ENCODE results near the gene KCNJ11.

Gene KCNJ11

GRCh38 chr11:17379383-17380180 is 8.9 kb downstream of the KCNJ11 start:
- no peak for TF ChIP-seq CTCF (IDR thresholded peaks at IDR 0.05)
- Histone ChIP-seq H3K36me3 (no peaks in the 10 kb centered on the region), H3K27me3 (no peaks in the 10 kb centered on the region), H3K27ac (no peak overlapping the region), H3K4me3 (ENCODE audit: low read depth in 1 of 2, low read length in 1 of 2) (no peak overlapping the region), H3K9me3 (peaks cover 9% of the 10 kb centered on the region), H3K4me1 (ENCODE audit: control insufficient read depth in 1 of 2, insufficient read depth in 1 of 2, low read depth in 1 of 2, low read length in 1 of 2) (peaks cover 6% of the 10 kb centered on the region in 2 experiments)

DNA sequence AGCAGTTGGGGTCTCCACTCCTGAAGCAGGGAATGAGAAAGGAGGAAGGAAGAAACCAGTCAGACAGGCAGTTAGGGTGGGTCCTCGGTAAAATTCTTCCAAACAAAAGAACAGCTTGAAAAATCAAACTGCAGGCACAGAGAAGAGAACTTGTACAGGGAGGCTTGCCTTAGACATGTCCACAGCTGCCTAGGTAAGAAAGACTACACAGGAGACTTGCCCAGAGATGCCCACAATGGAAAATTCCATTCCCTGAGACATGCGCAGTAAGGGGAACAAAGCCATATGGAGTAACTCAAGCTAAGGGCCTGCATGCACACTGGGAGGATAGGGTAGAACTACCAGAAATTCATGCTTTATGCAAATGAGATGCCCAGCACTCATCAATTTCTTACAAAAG is 9.8 kb downstream of the KCNJ11 start:
- Histone ChIP-seq H3K27me3 (no peaks in the 10 kb centered on the region), H3K9me3 (peaks cover 11% of the 10 kb centered on the region), H3K4me1 (ENCODE audit: control insufficient read depth in 1 of 2, insufficient read depth in 1 of 2, low read depth in 1 of 2, low read length in 1 of 2) (peaks cover 4% of the 10 kb centered on the region in 2 experiments), H3K4me3 (ENCODE audit: low read depth in 1 of 2, low read length in 1 of 2) (no peak overlapping the region), H3K27ac (no peak overlapping the region), H3K36me3 (no peaks in the 10 kb centered on the region)
- TF ChIP-seq CTCF (IDR thresholded peaks at IDR 0.05) = no peak

DNA sequence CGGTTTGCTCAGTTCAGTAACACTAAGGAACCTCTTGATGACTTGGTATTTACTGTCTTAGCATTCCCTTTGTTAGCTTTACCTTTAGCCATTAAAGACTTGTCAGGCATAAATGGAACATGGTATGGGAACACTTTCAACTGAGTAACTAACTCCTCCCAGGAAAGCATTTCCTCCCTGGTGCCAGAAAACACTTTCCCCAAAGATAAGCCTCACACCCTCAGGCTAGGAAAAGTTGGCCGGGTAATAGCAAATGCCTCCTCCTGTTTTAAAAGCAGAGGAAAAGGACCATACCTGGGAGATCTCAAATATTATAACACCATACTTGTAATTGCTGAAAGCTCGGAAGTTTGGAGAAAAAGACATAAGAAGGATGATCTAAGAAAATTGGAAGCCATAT is 12.0 kb downstream of the KCNJ11 start:
- TF ChIP-seq CTCF (IDR thresholded peaks at IDR 0.05) = no peak

DNA sequence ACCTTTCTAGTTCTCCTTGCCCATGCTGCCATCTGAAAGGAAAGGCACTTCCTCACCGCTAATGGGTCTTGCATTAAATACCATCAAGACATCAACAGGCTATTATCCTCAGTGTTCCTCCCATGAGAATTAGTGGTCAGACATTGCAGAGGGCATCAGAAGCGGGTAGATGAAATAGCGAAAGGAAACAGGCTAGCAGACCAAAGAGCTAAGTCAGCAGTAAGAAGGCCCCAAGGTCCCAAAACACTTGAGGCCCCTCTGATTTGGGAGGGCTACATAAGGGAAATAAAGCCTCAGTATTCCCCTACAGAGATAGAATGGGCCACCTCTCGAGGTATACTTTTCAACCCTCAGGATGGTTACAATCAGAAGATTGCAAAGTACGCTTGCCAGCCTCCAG is 12.9 kb downstream of the KCNJ11 start:
- Histone ChIP-seq H3K4me1 (ENCODE audit: control insufficient read depth in 1 of 2, insufficient read depth in 1 of 2, low read depth in 1 of 2, low read length in 1 of 2) (no peaks in the 10 kb centered on the region), H3K4me3 (ENCODE audit: low read depth in 1 of 2, low read length in 1 of 2) (no peak overlapping the region), H3K9me3 (peaks cover 41% of the 10 kb centered on the region), H3K27ac (no peak overlapping the region), H3K27me3 (no peaks in the 10 kb centered on the region), H3K36me3 (no peaks in the 10 kb centered on the region)
- no peak for TF ChIP-seq CTCF (IDR thresholded peaks at IDR 0.05)

More for the DNA sequence above, 12.0 kb downstream of the KCNJ11 start:
- no peak overlapping the region for H3K4me3 ChIP-seq (ENCODE audit: low read depth in 1 of 2, low read length in 1 of 2)
- peaks cover 33% of the 10 kb centered on the region for H3K9me3 ChIP-seq
- no peaks in the 10 kb centered on the region for H3K4me1 ChIP-seq (ENCODE audit: control insufficient read depth in 1 of 2, insufficient read depth in 1 of 2, low read depth in 1 of 2, low read length in 1 of 2)
- H3K27ac ChIP-seq = no peak overlapping the region
- no peaks in the 10 kb centered on the region for H3K27me3 ChIP-seq
- H3K36me3 ChIP-seq = no peaks in the 10 kb centered on the region

DNA sequence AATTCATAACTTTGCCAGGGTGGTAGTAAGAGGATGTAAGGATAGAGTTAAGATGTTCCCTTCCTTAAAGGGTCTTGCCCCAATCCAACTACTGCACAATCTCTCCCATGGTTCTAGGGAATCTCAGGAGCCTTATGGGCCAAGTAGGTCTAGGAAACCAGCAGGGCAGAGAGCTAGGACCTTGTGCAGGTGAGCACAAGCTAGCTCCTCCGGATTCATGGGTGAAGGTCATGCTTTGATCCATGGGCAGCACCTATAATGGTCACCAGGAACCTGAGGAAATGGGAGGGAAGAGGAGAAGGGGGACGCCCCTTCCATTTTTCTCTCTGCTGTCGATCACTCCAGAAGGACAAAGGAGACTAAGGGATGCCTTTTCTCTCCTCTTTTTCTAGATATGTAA is 16.8 kb downstream of the KCNJ11 start:
- Histone ChIP-seq H3K9me3 (peaks cover 53% of the 10 kb centered on the region), H3K27ac (no peak overlapping the region), H3K36me3 (no peaks in the 10 kb centered on the region), H3K4me3 (ENCODE audit: low read depth in 1 of 2, low read length in 1 of 2) (no peak overlapping the region), H3K4me1 (ENCODE audit: control insufficient read depth in 1 of 2, insufficient read depth in 1 of 2, low read depth in 1 of 2, low read length in 1 of 2) (peaks cover 18 to 20% of the 10 kb centered on the region in 2 experiments), H3K27me3 (no peaks in the 10 kb centered on the region)
- no peak for TF ChIP-seq CTCF (IDR thresholded peaks at IDR 0.05)

Data from neutrophil (primary cell).